Fibroblast of pulmonary artery (primary cell): Measurements from ENCODE around the gene SEMA5A.

Experiments
- DNase-seq: peaks from one replicate; pipeline ENCODE4 v3.0.0-alpha.2; 2010; ENCODE audit warnings: low read depth
- H3K4me3 ChIP-seq: replicated peaks from 2 replicates; pipeline ENCODE4 v1.5.1; 2011; ENCODE audit warnings: low read depth, mild to moderate bottlenecking, control low read depth, low read length, moderate library complexity
- TF ChIP-seq, protein P1 (sequence below): IDR thresholded peaks from 2 replicates; pipeline ENCODE4 v1.5.1; 2011; ENCODE audit warnings: mild to moderate bottlenecking, control low read depth, low read length, inconsistent platforms; ENCODE audit errors: missing control alignments

Gene SEMA5A

GRCh38 chr5:9063615-9064245, 482.1 kb downstream of the SEMA5A start:
- TF ChIP-seq, protein P1, sequence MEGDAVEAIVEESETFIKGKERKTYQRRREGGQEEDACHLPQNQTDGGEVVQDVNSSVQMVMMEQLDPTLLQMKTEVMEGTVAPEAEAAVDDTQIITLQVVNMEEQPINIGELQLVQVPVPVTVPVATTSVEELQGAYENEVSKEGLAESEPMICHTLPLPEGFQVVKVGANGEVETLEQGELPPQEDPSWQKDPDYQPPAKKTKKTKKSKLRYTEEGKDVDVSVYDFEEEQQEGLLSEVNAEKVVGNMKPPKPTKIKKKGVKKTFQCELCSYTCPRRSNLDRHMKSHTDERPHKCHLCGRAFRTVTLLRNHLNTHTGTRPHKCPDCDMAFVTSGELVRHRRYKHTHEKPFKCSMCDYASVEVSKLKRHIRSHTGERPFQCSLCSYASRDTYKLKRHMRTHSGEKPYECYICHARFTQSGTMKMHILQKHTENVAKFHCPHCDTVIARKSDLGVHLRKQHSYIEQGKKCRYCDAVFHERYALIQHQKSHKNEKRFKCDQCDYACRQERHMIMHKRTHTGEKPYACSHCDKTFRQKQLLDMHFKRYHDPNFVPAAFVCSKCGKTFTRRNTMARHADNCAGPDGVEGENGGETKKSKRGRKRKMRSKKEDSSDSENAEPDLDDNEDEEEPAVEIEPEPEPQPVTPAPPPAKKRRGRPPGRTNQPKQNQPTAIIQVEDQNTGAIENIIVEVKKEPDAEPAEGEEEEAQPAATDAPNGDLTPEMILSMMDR: no peak
- H3K4me3 ChIP-seq: no peak overlapping the region
- DNase-seq: no peak

GRCh38 chr5:9062873-9063272, 483.0 kb downstream of the SEMA5A start:
- TF ChIP-seq, protein P1: no peak
- no peak for DNase-seq
- H3K4me3 ChIP-seq: no peak overlapping the region

DNA sequence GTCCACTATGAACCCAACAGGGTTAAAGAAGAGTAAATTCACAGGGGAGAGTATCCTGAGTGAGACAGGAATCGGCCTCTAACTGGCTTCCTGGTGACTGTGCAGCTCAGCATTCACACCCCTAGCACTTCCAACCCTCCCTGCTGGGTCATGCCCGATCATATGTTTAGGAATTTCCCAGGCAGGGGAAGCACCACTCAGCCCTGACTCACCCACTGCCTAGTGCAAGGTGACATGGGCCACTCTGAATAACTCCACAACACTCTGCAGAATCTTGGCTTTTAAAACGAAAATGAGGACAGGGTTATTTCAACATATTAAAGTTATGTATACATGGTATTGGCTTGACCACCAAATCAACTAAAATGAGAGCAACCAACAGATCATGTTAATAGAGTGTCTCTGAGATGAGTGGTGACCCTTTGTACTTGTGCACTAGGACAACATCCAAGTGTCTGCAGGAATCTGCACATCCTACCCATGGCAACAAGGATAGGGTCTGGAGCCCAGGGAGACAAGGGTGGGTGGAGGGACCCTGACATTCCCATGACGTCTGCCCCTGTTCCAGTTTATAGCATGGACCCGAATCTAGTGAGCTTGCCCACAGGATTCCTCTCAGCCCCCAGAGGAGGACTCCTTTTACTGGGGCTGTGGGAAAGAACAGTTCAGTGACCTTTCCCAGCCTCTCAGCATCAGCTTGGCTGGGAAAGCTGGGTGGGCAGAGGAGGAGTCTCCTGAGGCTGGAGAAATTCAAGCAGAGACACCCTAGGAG, 485.8 kb downstream of the SEMA5A start:
- no peak overlapping the region for H3K4me3 ChIP-seq

DNA sequence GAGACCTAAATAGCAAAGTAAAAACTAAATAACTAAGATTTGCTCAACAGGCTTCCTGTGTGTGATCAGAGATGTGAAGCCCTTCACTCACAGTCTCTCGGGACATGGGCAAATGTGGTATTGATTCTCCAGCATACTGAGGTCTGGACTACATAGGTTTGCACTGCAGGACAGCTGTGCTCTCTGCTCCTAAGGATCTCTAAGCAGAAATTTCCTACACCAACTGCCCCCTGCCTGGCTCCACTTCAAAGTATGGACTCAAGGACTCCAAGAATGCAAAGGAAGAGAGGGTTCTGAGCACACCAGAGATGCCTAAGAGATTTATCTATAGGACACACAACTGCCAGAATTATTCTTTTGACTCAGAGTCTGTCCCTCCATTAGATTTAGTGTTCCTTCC, 487.2 kb downstream of the SEMA5A start:
- TF ChIP-seq, protein P1: no peak
- DNase-seq: no peak
- no peak overlapping the region for H3K4me3 ChIP-seq

More for the DNA sequence above, 485.8 kb downstream of the SEMA5A start:
- DNase-seq: peak; percentile 89
- TF ChIP-seq, protein P1: no peak

- DNase-seq: no peak
- TF ChIP-seq, protein P1: no peak
- no peak overlapping the region for H3K4me3 ChIP-seq
Observed at GRCh38 chr5:9058161-9058560, 487.7 kb downstream of the SEMA5A start.

DNA sequence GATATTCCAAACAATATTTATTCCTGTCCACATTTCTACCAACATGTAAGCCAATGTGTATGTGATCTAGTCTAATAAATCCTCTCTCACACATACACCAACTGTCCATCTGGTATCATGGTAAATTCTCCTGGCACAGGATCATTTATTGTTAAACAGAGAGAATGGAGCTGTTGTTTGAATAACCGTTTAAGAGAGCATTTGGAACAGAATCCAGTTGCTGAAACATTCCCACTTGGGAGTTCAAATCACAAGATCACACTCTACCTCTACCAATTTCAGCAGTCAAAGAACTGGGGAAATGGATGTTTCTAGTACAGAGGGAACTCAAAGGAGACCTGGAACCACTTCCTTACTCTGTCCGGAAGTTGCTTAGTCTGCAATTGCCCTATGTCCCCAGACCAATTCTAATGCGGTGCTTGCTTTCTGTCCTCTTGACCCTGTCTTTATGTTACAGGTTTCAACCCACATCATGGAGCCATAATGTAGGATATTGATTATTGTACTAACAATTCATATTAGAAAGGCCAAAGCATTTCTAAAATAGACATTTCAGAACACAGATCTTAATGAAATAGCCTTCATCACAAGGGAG, 488.4 kb downstream of the SEMA5A start:
- no peak overlapping the region for H3K4me3 ChIP-seq
- DNase-seq: no peak
- TF ChIP-seq, protein P1: no peak
